PC-3 (cell line): ENCODE measurements around the gene SCFD1.

Source experiments
- EZH2 ChIP-seq: fragments of 300-600 bp; sonication (generic); IDR thresholded peaks from one replicate; pipeline ENCODE4 v1.6.1; 2017; ENCODE audit warnings: antibody characterized with exemption, mild to moderate bottlenecking, low read length; ENCODE audit not compliant: unreplicated experiment
- EZH2phosphoT487 ChIP-seq: fragments of 300-600 bp; sonication (generic); IDR thresholded peaks from 2 replicates; pipeline ENCODE4 v1.6.1; 2018; ENCODE audit warnings: mild to moderate bottlenecking, antibody characterized with exemption, low read length, borderline replicate concordance
- TF ChIP-seq, protein P1 (sequence below): fragments of 300-600 bp; sonication (generic); conservative IDR thresholded peaks from 2 replicates; pipeline ENCODE4 v1.5.1; 2017; ENCODE audit warnings: antibody characterized with exemption, low read depth, mild to moderate bottlenecking, low read length

DNA sequence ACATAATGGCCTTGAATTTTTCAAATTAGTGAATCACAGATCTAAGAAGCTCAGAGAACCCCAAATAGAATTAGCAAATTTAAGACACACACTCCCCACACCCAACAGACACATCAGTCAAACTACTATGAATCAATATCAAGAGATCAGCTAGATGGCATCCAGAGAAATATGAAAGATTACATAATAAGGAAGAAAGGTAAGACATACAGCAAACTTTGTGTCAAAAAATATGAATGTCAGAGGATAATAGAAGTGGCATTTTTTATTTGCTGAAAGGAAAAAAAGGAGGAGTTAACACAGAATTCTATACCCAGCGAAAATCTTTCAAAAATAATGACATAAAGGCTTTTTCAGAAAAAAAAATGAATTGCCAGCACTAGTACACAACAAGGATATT is 141.8 kb downstream of the SCFD1 start:
- TF ChIP-seq, protein P1, sequence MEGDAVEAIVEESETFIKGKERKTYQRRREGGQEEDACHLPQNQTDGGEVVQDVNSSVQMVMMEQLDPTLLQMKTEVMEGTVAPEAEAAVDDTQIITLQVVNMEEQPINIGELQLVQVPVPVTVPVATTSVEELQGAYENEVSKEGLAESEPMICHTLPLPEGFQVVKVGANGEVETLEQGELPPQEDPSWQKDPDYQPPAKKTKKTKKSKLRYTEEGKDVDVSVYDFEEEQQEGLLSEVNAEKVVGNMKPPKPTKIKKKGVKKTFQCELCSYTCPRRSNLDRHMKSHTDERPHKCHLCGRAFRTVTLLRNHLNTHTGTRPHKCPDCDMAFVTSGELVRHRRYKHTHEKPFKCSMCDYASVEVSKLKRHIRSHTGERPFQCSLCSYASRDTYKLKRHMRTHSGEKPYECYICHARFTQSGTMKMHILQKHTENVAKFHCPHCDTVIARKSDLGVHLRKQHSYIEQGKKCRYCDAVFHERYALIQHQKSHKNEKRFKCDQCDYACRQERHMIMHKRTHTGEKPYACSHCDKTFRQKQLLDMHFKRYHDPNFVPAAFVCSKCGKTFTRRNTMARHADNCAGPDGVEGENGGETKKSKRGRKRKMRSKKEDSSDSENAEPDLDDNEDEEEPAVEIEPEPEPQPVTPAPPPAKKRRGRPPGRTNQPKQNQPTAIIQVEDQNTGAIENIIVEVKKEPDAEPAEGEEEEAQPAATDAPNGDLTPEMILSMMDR, result no peak
- TF ChIP-seq EZH2phosphoT487, result no peak
- TF ChIP-seq EZH2, result no peak
